K562 (cell line): Measurements from ENCODE around the gene LCN15. TPM values are rescaled to one million over a fixed set of nuclear protein-coding genes. Genes with fewer than 3 reads are reported as not detected.
A peak's percentile ranks its signal among the peaks of the same experiment; 100 is the strongest.
"Not testable (repeated sequence)": the region's sequence is repeated elsewhere in the genome, so short reads cannot be mapped to it uniquely, and the experiment has no call there.

Experiments
- ATAC-seq: fragments of 200-7000 bp; cut with Tn5 transposase; 3 replicates; pipeline ENCODE4 v1.9.1; 2020; ENCODE audit warnings: moderate library complexity
- BruUV-seq: library from RNA; stranded (reverse); fragments of 400-500 nt; replicated peaks from 2 replicates; lab custom pipeline; 2021; lab: Mats Ljungman, UMichigan
- CTCF ChIA-PET: fragments of 300-600 bp; formaldehyde crosslinking; extraction: SDS; loops from one replicate; lab custom pipeline; 2021; ENCODE audit warnings: low intra/inter-chr PET ratio; lab: Yijun Ruan, JAX
- POLR2A ChIA-PET: fragments of 300-600, 350-650 bp; sonication (Branson Sonifier 250); formaldehyde crosslinking; extraction: SDS; loops from one replicate; lab custom pipeline; 2021; ENCODE audit warnings: antibody characterized with exemption, inconsistent platforms; lab: Yijun Ruan, JAX
- DNase-seq, 4 experiments: peaks; one replicate each; pipeline versions ENCODE4 v3.0.0 to v3.0.0-alpha.2; 2011 to 2018; ENCODE audit warnings: low spot score in 3 of 4, mixed read lengths in 3 of 4; ENCODE audit errors: extremely low read depth in 1 of 4
- FAIRE-seq: peaks from 2 replicates; lab custom pipeline; 2011; peaks lifted over from hg19 to GRCh38; lab: Jason Lieb, UNC
- H2AFZ ChIP-seq: 2 replicates; pipeline ENCODE4 v1.6.0; 2011; ENCODE audit warnings: low read depth, low read length, control low read depth, inconsistent platforms
- H3K27ac ChIP-seq: fragments of 200-600 bp; 3 replicates; pipeline ENCODE4 v1.8.0; 2011; ENCODE audit warnings: low read depth, mild to moderate bottlenecking, control low read depth, inconsistent platforms, low read length, moderate library complexity, mixed read lengths; ENCODE audit errors: extremely low read depth
- H3K27me3 ChIP-seq, 2 experiments: fragments of 300-600 bp in 1 of 2; 2 replicates in 1 of 2; 3 replicates in 1 of 2; pipeline versions ENCODE4 v1.6.0 to v1.8.0; 2011; ENCODE audit warnings: inconsistent platforms in 2 of 2, low read length in 2 of 2, mild to moderate bottlenecking in 1 of 2, mixed read lengths in 1 of 2, moderate library complexity in 1 of 2; ENCODE audit not compliant: control insufficient read depth in 2 of 2, insufficient read depth in 2 of 2
- H3K36me3 ChIP-seq: fragments of 300-600 bp; 3 replicates; pipeline ENCODE4 v1.8.0; 2011; ENCODE audit warnings: mild to moderate bottlenecking, low read length, inconsistent platforms; ENCODE audit not compliant: control insufficient read depth, insufficient read depth
- H3K4me1 ChIP-seq, 2 experiments: fragments of 200-600 bp in 1 of 2; replicated peaks in 1 of 2; 2 replicates in 1 of 2; 3 replicates in 1 of 2; pipeline versions ENCODE4 v1.5.1 to v1.8.0; 2011; ENCODE audit warnings: inconsistent platforms in 2 of 2, low read length in 2 of 2, mild to moderate bottlenecking in 1 of 2, mixed read lengths in 1 of 2, moderate library complexity in 1 of 2; ENCODE audit not compliant: control insufficient read depth in 2 of 2, insufficient read depth in 2 of 2
- H3K4me2 ChIP-seq: 2 replicates; pipeline ENCODE4 v1.6.1; 2011; ENCODE audit warnings: low read length, control low read depth, inconsistent platforms, mixed read lengths; ENCODE audit not compliant: insufficient read depth
- H3K4me3 ChIP-seq: fragments of 200-600 bp; sonication (generic), shearing (Covaris generic); 2 replicates; pipeline ENCODE4 v1.5.1; 2016; ENCODE audit warnings: control low read depth, inconsistent platforms
- H3K79me2 ChIP-seq: fragments of 200-600 bp; 3 replicates; pipeline ENCODE4 v1.8.0; 2011; ENCODE audit warnings: low read length, inconsistent platforms; ENCODE audit not compliant: control insufficient read depth, insufficient read depth
- H3K9ac ChIP-seq, 2 experiments: 2 replicates each; pipeline versions ENCODE4 v1.6.0 to v1.6.1; 2011; ENCODE audit warnings: low read depth in 2 of 2, low read length in 2 of 2, control low read depth in 1 of 2, inconsistent platforms in 1 of 2, mild to moderate bottlenecking in 1 of 2, mixed read lengths in 1 of 2; ENCODE audit not compliant: insufficient read depth in 1 of 2
- H3K9me1 ChIP-seq: one replicate; pipeline ENCODE4 v1.6.0; 2011; ENCODE audit warnings: inconsistent platforms, mild to moderate bottlenecking, low read length, moderate library complexity; ENCODE audit not compliant: control insufficient read depth, insufficient read depth
- H3K9me3 ChIP-seq: replicated peaks from 2 replicates; pipeline ENCODE4 v1.5.1; 2011; ENCODE audit warnings: low read depth, low read length, inconsistent platforms; ENCODE audit not compliant: control insufficient read depth, insufficient read depth
- H4K20me1 ChIP-seq: replicated peaks from 2 replicates; pipeline ENCODE4 v1.6.1; 2011; ENCODE audit warnings: low read length, inconsistent platforms, mixed read lengths; ENCODE audit not compliant: control insufficient read depth, insufficient read depth
- CBFA2T3 ChIP-seq: fragments of 450-650 bp; IDR thresholded peaks from 2 replicates; pipeline ENCODE4 v1.6.1; 2017
- L3MBTL2 ChIP-seq: fragments of 450-650 bp; IDR thresholded peaks from 2 replicates; pipeline ENCODE4 v1.6.1; 2016; ENCODE audit warnings: mild to moderate bottlenecking, moderate library complexity
- LEF1 ChIP-seq: fragments of 450-650 bp; IDR thresholded peaks from 2 replicates; pipeline ENCODE4 v1.6.1; 2016; ENCODE audit warnings: mild to moderate bottlenecking
- MECOM ChIP-seq: fragments of 250-450 bp; sonication (Bioruptor Pico); IDR thresholded peaks from 2 replicates; pipeline ENCODE4 v1.8.0; 2022; ENCODE audit warnings: inconsistent platforms
- MTA2 ChIP-seq: fragments of 450-650 bp; IDR thresholded peaks from 2 replicates; pipeline ENCODE4 v1.6.1; 2016; ENCODE audit warnings: low read depth
- NFIC ChIP-seq: fragments of 450-650 bp; IDR thresholded peaks from 2 replicates; pipeline ENCODE4 v1.6.1; 2017; ENCODE audit warnings: mild to moderate bottlenecking, inconsistent platforms
- RHOXF2B ChIP-seq: fragments of 250-450 bp; sonication (Bioruptor Pico); conservative IDR thresholded peaks from 2 replicates; pipeline ENCODE4 v1.5.1; 2021
- SOX6 ChIP-seq: fragments of 450-650 bp; IDR thresholded peaks from 2 replicates; pipeline ENCODE4 v1.6.1; 2014; ENCODE audit warnings: mild to moderate bottlenecking
- TAF1 ChIP-seq: IDR thresholded peaks from 2 replicates; pipeline ENCODE4 v1.6.1; 2011; ENCODE audit warnings: mild to moderate bottlenecking, low read length, moderate library complexity; ENCODE audit not compliant: insufficient read depth, control insufficient read depth, severe bottlenecking; ENCODE audit errors: extremely low read depth
- ZFX ChIP-seq: sonication (generic); formaldehyde crosslinking; IDR thresholded peaks from 2 replicates; pipeline ENCODE4 v1.8.0; 2022; ENCODE audit warnings: mild to moderate bottlenecking, missing genetic modification reagents, moderate library complexity
- ZNF263 ChIP-seq: sonication (generic); formaldehyde crosslinking; IDR thresholded peaks from 2 replicates; pipeline ENCODE4 v1.8.0; 2022; ENCODE audit warnings: mild to moderate bottlenecking, missing genetic modification reagents, borderline replicate concordance
- WGBS: fragments of 100-300 bp; shearing (Covaris generic); methylation state at CpG from one replicate; pipeline ENCODE4 v1.1.6; 2016; ENCODE audit warnings: low coverage, mixed read lengths; ENCODE audit not compliant: insufficient coverage; ENCODE audit errors: missing lambda C conversion rate; 5-methylcytosine and 5-hydroxymethylcytosine counted together
- in situ Hi-C: fragments of 300-500 bp; cut with MboI; formaldehyde crosslinking; loops from 4 replicates; pipeline ENCODE4 v1.15.0; 2018; ENCODE audit warnings: inconsistent platforms, mixed read lengths
- intact Hi-C: fragments of 100-400 bp; cut with micrococcal nuclease; formaldehyde crosslinking; loops from 2 replicates; pipeline ENCODE4 v1.14.2; 2022
- polyA plus RNA-seq, 8 experiments: library from polyadenylated mRNA; depleted of rRNA in 4 of 8; stranded (reverse) in 5 of 8; unstranded in 3 of 8; fragments of >200 nt; fragmentation: Nextera tagmentation in 2 of 8; fragmentation: Illumina TruSeq in 1 of 8; extraction: Ambion mirVana in 2 of 8; extraction: Trizol in 1 of 8; gene quantifications; 2 replicates each; pipeline versions ENCODE4 v1.2.1 to v1.2.3, GENCODE V29; 2011 to 2014; ENCODE audit warnings: inconsistent platforms in 1 of 8, missing spikeins in 1 of 8
- total RNA-seq, 7 experiments: library from RNA; depleted of rRNA in 6 of 7; stranded (reverse); fragments of >200 nt in 6 of 7; fragmentation: Illumina TruSeq in 2 of 7; extraction: Trizol in 2 of 7; gene quantifications; 2 replicates each; pipeline versions ENCODE4 v1.2.1 to v1.2.3, GENCODE V29; 2011 to 2021; ENCODE audit warnings: low replicate concordance in 1 of 7
- TF ChIP-seq, protein P1 (sequence below): fragments of 450-650 bp; IDR thresholded peaks from 2 replicates; pipeline ENCODE4 v1.6.1; 2016; ENCODE audit warnings: low read depth

The LCN15 gene
- total and polyA plus RNA-seq, 9 of the 15 experiments (the other 6 are each of a cell fraction or from before 2014, with no cell fraction given): 0.66 TPM; not detected in 8

GRCh38 chr9:136789523-136789937 lies 25.2 kb upstream of the LCN15 start (continued):
- TF ChIP-seq RHOXF2B (CRISPR knock-in tag): 0 out of 2 replicates have a peak, but pooled peaks have one; percentile 29

GRCh38 chr9:136788644-136789522 lies 24.6 kb upstream of the LCN15 start:
- FAIRE-seq: peak; percentile 32
- in situ Hi-C loops: loop anchor here (25.0 kb wide), 1 partner anchor 448 kb away; the partner anchor contains the start of genes CYSRT1, RNF224, SLC34A3 and TUBB4B
- not testable (repeated sequence) for BruUV-seq
- TF ChIP-seq, protein P1, sequence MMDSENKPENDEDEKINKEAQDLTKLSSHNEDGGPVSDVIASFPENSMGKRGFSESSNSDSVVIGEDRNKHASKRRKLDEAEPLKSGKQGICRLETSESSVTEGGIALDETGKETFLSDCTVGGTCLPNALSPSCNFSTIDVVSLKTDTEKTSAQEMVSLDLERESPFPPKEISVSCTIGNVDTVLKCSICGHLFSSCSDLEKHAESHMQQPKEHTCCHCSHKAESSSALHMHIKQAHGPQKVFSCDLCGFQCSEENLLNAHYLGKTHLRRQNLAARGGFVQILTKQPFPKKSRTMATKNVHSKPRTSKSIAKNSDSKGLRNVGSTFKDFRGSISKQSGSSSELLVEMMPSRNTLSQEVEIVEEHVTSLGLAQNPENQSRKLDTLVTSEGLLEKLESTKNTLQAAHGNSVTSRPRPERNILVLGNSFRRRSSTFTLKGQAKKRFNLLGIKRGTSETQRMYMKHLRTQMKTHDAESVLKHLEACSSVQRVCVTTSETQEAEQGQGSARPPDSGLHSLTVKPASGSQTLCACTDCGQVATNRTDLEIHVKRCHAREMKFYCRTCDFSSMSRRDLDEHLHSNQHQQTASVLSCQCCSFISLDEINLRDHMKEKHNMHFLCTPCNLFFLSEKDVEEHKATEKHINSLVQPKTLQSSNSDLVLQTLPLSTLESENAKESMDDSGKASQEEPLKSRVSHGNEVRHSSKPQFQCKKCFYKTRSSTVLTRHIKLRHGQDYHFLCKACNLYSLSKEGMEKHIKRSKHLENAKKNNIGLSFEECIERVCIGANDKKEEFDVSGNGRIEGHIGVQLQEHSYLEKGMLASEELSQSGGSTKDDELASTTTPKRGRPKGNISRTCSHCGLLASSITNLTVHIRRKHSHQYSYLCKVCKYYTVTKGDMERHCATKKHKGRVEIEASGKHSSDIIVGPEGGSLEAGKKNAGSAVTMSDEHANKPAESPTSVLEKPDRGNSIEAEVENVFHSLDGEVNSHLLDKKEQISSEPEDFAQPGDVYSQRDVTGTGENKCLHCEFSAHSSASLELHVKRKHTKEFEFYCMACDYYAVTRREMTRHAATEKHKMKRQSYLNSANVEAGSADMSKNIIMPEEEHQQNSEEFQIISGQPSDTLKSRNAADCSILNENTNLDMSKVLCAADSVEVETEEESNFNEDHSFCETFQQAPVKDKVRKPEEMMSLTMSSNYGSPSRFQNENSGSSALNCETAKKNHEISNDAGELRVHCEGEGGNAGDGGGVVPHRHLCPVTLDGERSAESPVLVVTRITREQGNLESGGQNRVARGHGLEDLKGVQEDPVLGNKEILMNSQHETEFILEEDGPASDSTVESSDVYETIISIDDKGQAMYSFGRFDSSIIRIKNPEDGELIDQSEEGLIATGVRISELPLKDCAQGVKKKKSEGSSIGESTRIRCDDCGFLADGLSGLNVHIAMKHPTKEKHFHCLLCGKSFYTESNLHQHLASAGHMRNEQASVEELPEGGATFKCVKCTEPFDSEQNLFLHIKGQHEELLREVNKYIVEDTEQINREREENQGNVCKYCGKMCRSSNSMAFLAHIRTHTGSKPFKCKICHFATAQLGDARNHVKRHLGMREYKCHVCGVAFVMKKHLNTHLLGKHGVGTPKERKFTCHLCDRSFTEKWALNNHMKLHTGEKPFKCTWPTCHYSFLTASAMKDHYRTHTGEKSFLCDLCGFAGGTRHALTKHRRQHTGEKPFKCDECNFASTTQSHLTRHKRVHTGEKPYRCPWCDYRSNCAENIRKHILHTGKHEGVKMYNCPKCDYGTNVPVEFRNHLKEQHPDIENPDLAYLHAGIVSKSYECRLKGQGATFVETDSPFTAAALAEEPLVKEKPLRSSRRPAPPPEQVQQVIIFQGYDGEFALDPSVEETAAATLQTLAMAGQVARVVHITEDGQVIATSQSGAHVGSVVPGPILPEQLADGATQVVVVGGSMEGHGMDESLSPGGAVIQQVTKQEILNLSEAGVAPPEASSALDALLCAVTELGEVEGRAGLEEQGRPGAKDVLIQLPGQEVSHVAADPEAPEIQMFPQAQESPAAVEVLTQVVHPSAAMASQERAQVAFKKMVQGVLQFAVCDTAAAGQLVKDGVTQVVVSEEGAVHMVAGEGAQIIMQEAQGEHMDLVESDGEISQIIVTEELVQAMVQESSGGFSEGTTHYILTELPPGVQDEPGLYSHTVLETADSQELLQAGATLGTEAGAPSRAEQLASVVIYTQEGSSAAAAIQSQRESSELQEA: peak; percentile 85
- TF ChIP-seq MTA2 (peak; percentile 45; the same call in 1 of the 2 replicates), CBFA2T3 (peak; percentile 90), LEF1 (peak; percentile 83), ZNF263 (peak; percentile 29; the same call in 1 of the 2 replicates), MECOM (CRISPR knock-in tag) (peak; percentile 25; the same call in 1 of the 2 replicates), ZFX (CRISPR knock-in tag) (peak; percentile 64), SOX6 (peak; percentile 75), L3MBTL2 (peak; percentile 46; the same call in 1 of the 2 replicates), NFIC (peak; percentile 67), TAF1 (peak; percentile 32)

More at GRCh38 chr9:136788644-136789522, 24.6 kb upstream of the LCN15 start:
- H3K9me1 ChIP-seq, CTCF ChIA-PET, H4K20me1 ChIP-seq, H3K27me3 ChIP-seq, ATAC-seq, H3K9me3 ChIP-seq: not testable (repeated sequence)
- Histone ChIP-seq H2AFZ (peak overlapping the region; percentile 87), H3K36me3 (peaks cover 18% of the 10 kb centered on the region; the same call in 1 of the 3 replicates), H3K4me1 (peaks cover 54 to 55% of the 10 kb centered on the region in 2 experiments), H3K27ac (peak overlapping the region; percentile 93), H3K79me2 (peaks cover 19% of the 10 kb centered on the region), H3K9ac (peak overlapping the region; percentile 72 to 74; a peak in 3 of 4 replicates), H3K4me3 (peak overlapping the region; percentile 21), H3K4me2 (peak overlapping the region; percentile 81)
- POLR2A ChIA-PET: interaction anchor here (0.7 to 0.8 kb wide), 4 partner anchors 11 to 217 kb away, joined by 3 to 6 read pairs (median 4); no protein-coding TSS in a partner anchor
- WGBS: under 1% methylated on average over 26 of the region's 27 CpGs
- intact Hi-C loops: loop anchor here (5.0 to 10.0 kb wide), 2 partner anchors 158 to 456 kb away; partner anchors contain the start of genes C8G and TUBB4B
- DNase-seq: peak in 1 of 4 experiments; percentile 82
